Brain microvascular endothelial cell (primary cell): ENCODE results near the gene MYRF.
A peak's percentile ranks its signal among the peaks of the same experiment; 100 is the strongest.

Source experiments
- DNase-seq: peaks from one replicate; pipeline ENCODE4 v3.0.0-alpha.2; 2020
- H3K27ac ChIP-seq: fragments of 250-450 bp; sonication (Bioruptor Pico); 2 replicates; pipeline ENCODE4 v1.5.1; 2020; ENCODE audit warnings: mild to moderate bottlenecking, moderate library complexity
- H3K27me3 ChIP-seq: fragments of 250-450 bp; sonication (Bioruptor Pico); replicated peaks from 2 replicates; pipeline ENCODE4 v1.5.1; 2020; ENCODE audit warnings: mild to moderate bottlenecking
- H3K36me3 ChIP-seq: fragments of 250-450 bp; sonication (Bioruptor Pico); replicated peaks from 2 replicates; pipeline ENCODE4 v1.5.1; 2020; ENCODE audit warnings: mild to moderate bottlenecking
- H3K4me3 ChIP-seq: 2 replicates; pipeline ENCODE4 v1.5.1; 2011; ENCODE audit warnings: low read depth, mild to moderate bottlenecking, control low read depth, low read length, moderate library complexity
- in situ Hi-C: cut with HindIII; loops from 2 replicates; pipeline ENCODE4 v1.10.0; 2017; ENCODE audit warnings: low sequenced_read_pairs, low pct_ligation_motif_present
- TF ChIP-seq, protein P1 (sequence below): IDR thresholded peaks from 2 replicates; pipeline ENCODE4 v1.5.1; 2011; ENCODE audit warnings: low read depth, mild to moderate bottlenecking, moderate library complexity, low read length, control low read depth, inconsistent platforms; ENCODE audit errors: missing control alignments

MYRF gene

GRCh38 chr11:61752117-61752924 is at the start of gene MYRF:
Gene MYRF, plus strand, starts transcription at chr11:61752636. Its CDS starts 109 bp downstream, at chr11:61752745.
- TF ChIP-seq, protein P1, sequence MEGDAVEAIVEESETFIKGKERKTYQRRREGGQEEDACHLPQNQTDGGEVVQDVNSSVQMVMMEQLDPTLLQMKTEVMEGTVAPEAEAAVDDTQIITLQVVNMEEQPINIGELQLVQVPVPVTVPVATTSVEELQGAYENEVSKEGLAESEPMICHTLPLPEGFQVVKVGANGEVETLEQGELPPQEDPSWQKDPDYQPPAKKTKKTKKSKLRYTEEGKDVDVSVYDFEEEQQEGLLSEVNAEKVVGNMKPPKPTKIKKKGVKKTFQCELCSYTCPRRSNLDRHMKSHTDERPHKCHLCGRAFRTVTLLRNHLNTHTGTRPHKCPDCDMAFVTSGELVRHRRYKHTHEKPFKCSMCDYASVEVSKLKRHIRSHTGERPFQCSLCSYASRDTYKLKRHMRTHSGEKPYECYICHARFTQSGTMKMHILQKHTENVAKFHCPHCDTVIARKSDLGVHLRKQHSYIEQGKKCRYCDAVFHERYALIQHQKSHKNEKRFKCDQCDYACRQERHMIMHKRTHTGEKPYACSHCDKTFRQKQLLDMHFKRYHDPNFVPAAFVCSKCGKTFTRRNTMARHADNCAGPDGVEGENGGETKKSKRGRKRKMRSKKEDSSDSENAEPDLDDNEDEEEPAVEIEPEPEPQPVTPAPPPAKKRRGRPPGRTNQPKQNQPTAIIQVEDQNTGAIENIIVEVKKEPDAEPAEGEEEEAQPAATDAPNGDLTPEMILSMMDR, result peak; percentile 46
- no peaks in the 10 kb centered on the region for H3K27me3 ChIP-seq
- in situ Hi-C loops, result no loop called here
- H3K27ac ChIP-seq, result no peak within 1 kb of the TSS
- no peak for DNase-seq
- H3K4me3 ChIP-seq, result peak within 1 kb of the TSS; percentile 67
- H3K36me3 ChIP-seq, result no peaks in the 10 kb centered on the region

DNA sequence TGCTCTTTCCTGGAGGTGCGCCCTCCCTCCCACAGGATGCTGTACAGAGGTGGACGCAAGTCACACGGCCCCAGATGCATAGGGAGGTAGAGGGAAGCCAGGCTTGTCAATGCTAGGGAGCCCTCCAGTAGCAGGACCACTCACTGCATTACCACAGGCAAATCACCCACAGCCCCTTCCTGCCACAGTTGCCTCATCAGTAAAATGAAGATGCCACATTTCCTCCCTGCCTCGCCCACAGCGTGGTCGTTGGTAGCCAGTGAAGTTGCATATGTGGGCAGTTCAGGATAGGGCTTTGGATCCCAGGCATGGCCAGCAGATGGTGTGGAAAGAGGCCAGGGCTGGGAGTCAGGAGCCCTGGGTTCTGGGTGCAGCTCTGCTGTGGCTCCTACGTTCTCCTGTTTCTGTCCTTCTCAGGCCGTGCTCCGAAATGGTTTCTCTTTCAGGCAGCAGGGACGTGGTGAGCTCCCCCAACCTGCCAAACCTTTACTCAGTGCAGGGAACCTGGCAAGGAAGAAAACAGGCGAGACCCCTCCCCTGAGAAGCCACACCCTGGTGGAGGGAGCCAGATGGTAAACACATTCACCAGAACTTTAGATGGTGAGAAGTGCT is 49.6 kb upstream of the MYRF start:
- H3K36me3 ChIP-seq, result no peaks in the 10 kb centered on the region
- no peak for DNase-seq
- H3K27me3 ChIP-seq, result no peaks in the 10 kb centered on the region
- in situ Hi-C loops, result no loop called here
- no peak overlapping the region for H3K27ac ChIP-seq
- H3K4me3 ChIP-seq, result no peak overlapping the region
- TF ChIP-seq, protein P1, result no peak

DNA sequence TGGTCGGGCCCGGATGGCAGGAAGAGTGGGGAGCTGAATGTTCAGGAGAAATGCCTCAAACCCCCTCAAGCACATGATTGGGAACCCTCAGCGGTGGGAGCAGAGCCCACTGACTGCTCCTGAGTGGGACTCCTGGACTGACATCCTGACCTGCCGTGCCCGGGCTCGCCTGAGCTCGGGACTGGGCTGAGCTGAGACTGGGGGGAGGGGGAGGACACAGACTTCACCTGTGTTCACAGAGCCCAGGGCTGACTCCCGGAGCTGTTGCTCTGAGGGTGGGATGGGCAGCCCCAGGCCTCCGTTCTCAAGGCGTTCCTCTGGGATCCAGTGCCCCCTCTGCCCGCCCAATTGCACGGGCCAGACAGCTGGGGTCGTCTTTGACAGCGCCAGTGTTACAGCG is 47.6 kb upstream of the MYRF start:
- in situ Hi-C loops, result no loop called here
- Histone ChIP-seq H3K27ac (no peak overlapping the region), H3K36me3 (no peaks in the 10 kb centered on the region), H3K27me3 (no peaks in the 10 kb centered on the region), H3K4me3 (no peak overlapping the region)
- DNase-seq, result no peak
- TF ChIP-seq, protein P1, result no peak

GRCh38 chr11:61706452-61707400 is 45.7 kb upstream of the MYRF start:
- Histone ChIP-seq H3K36me3 (no peaks in the 10 kb centered on the region), H3K27ac (no peak overlapping the region), H3K27me3 (no peaks in the 10 kb centered on the region), H3K4me3 (no peak overlapping the region)
- TF ChIP-seq, protein P1, result no peak
- in situ Hi-C loops, result no loop called here
- DNase-seq, result no peak

GRCh38 chr11:61707574-61707973 is 44.9 kb upstream of the MYRF start:
- no peak for DNase-seq
- TF ChIP-seq, protein P1, result no peak
- no peak overlapping the region for H3K27ac ChIP-seq
- no peaks in the 10 kb centered on the region for H3K27me3 ChIP-seq
- in situ Hi-C loops, result no loop called here
- H3K4me3 ChIP-seq, result no peak overlapping the region
- no peaks in the 10 kb centered on the region for H3K36me3 ChIP-seq
